GM18868 (cell line): ENCODE data around the gene TOPBP1.
A peak's percentile ranks its signal among the peaks of the same experiment; 100 is the strongest.
"Not testable (repeated sequence)": the region's sequence is repeated elsewhere in the genome, so short reads cannot be mapped to it uniquely, and the experiment has no call there.

Source experiments
- ATAC-seq: cut with Tn5 transposase; IDR thresholded peaks from one replicate; pipeline ENCODE4 v1.9.1; 2021; ENCODE audit warnings: mild to moderate bottlenecking, moderate library complexity; ENCODE audit not compliant: unreplicated experiment

Gene TOPBP1

GRCh38 chr3:133573629-133574194 is 88.0 kb downstream of the TOPBP1 start, which contains the start of gene CDV3:
TSS of gene CDV3 (plus strand) at chr3:133573686. CDS start at chr3:133574045, 359 bp downstream.
- ATAC-seq = peak; percentile 21

- peak; percentile 75 for ATAC-seq
Measured at GRCh38 chr3:133573054-133573628, 88.6 kb downstream of the TOPBP1 start.

GRCh38 chr3:133572158-133573053 is 89.3 kb downstream of the TOPBP1 start:
- ATAC-seq = peak; percentile 25

GRCh38 chr3:133570937-133571320 is 90.8 kb downstream of the TOPBP1 start:
- ATAC-seq = no peak

- ATAC-seq = no peak
Measured at GRCh38 chr3:133570139-133570936, 91.4 kb downstream of the TOPBP1 start.

- no peak for ATAC-seq
Measured at GRCh38 chr3:133568294-133569014, 93.3 kb downstream of the TOPBP1 start.

GRCh38 chr3:133563816-133564215 is 97.9 kb downstream of the TOPBP1 start:
- no peak for ATAC-seq

GRCh38 chr3:133563186-133563591 is 98.6 kb downstream of the TOPBP1 start:
- ATAC-seq = no peak

GRCh38 chr3:133562376-133562775 is 99.4 kb downstream of the TOPBP1 start:
- ATAC-seq = no peak

GRCh38 chr3:133561679-133562078 is 100.1 kb downstream of the TOPBP1 start:
- no peak for ATAC-seq

- not testable (repeated sequence) for ATAC-seq
Measured at GRCh38 chr3:133551589-133551988, 110.2 kb downstream of the TOPBP1 start.
